Measurements from ENCODE around the gene RCAN2. TPM values are rescaled to one million over a fixed set of nuclear protein-coding genes. Genes with fewer than 3 reads are reported as not detected.

The RCAN2 gene
- total RNA-seq, 1 donor from 2014 or later, result 3.6 TPM

DNA sequence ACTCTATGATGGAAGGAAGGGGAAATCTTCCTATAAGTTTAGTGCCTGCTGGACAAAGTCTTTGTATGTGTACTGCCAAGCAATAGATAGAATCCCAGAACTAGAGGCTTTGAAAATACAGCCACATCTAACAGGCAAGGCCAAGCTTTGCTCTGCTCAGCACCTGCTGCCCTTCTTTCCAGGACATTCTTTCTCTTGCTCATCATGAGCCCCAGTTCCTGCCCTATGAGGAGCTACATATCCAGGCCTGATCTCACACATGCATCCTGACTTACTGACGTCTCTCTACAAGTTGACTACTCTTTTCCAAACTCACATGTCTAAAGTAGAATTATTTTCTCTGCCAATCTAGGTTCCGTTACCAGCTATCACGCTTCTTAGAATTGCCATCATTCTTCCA lies 256.0 kb downstream of the RCAN2 start:
- H3K27ac Mint-ChIP-seq (ENCODE audit: unreplicated experiment), result no peak overlapping the region
- no peak for DNase-seq (ENCODE audit: low read depth, low spot score)
- H3K4me3 Mint-ChIP-seq, result no peak overlapping the region
- no peaks in the 10 kb centered on the region for H3K27me3 Mint-ChIP-seq (ENCODE audit: low read depth)
- no peak for TF ChIP-seq CTCF (conservative IDR thresholded peaks at IDR 0.05)
- peaks cover 5% of the 10 kb centered on the region for H3K9me3 Mint-ChIP-seq
- peaks cover 5% of the 10 kb centered on the region for H3K36me3 Mint-ChIP-seq (ENCODE audit: low read depth)
- no peaks in the 10 kb centered on the region for H3K4me1 Mint-ChIP-seq

DNA sequence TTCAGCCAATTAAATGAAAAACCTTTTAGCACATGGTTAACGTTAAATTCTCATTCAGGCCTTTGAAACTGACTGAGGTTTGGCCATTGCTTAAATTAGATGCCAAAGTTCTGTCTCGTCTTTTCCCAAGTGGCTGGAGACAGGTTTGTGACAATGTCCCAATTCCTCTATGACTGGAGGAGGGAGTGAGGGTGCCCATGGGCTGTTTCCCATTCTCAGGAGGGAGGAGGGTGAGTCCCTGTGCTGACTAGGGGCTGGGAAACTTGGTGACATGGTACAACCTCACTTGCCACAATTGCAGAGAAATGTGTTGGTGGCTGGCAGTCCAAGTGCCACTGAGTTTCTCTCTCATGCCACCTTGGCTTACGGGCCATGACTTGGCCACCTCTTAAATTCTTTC lies 256.5 kb downstream of the RCAN2 start:
- Mint-ChIP-seq H3K27ac (ENCODE audit: unreplicated experiment) (no peak overlapping the region), H3K27me3 (ENCODE audit: low read depth) (no peaks in the 10 kb centered on the region), H3K4me1 (no peaks in the 10 kb centered on the region), H3K4me3 (no peak overlapping the region), H3K36me3 (ENCODE audit: low read depth) (peaks cover 5% of the 10 kb centered on the region), H3K9me3 (peaks cover 5% of the 10 kb centered on the region)
- no peak for TF ChIP-seq CTCF (conservative IDR thresholded peaks at IDR 0.05)
- no peak for DNase-seq (ENCODE audit: low read depth, low spot score)

- peaks cover 6% of the 10 kb centered on the region for H3K36me3 Mint-ChIP-seq (ENCODE audit: low read depth)
- H3K4me3 Mint-ChIP-seq, result no peak overlapping the region
- no peak for DNase-seq (ENCODE audit: low read depth, low spot score)
- no peak overlapping the region for H3K27ac Mint-ChIP-seq (ENCODE audit: unreplicated experiment)
- peaks cover 5% of the 10 kb centered on the region for H3K9me3 Mint-ChIP-seq
- H3K4me1 Mint-ChIP-seq, result no peaks in the 10 kb centered on the region
- TF ChIP-seq CTCF (conservative IDR thresholded peaks at IDR 0.05), result no peak
- peaks cover 3% of the 10 kb centered on the region for H3K27me3 Mint-ChIP-seq (ENCODE audit: low read depth)
Measured at GRCh38 chr6:46234156-46234556, 257.1 kb downstream of the RCAN2 start.

DNA sequence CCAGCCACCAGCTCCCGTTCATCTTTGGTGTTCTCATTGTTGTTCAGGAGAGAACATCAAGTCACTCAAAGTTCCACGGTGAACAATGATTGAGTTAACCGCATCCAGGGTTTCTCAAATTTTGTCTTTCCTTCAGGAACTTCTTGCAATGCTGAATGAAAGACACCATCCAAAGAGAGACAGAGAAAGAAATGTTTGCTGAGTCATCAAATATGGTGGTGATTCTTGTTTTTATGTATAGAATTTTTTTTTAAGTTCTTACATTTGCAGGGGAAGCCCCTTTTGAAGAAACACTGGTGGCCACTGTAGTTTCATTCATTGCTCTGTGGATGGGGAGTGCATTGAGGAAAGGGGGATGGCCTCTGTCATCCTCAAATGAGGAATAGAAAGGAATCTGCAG lies 258.1 kb downstream of the RCAN2 start:
- DNase-seq (ENCODE audit: low read depth, low spot score), result no peak
- H3K27me3 Mint-ChIP-seq (ENCODE audit: low read depth), result peaks cover 4% of the 10 kb centered on the region
- TF ChIP-seq CTCF (conservative IDR thresholded peaks at IDR 0.05), result no peak
- H3K9me3 Mint-ChIP-seq, result peaks cover 7% of the 10 kb centered on the region
- no peak overlapping the region for H3K4me3 Mint-ChIP-seq
- H3K27ac Mint-ChIP-seq (ENCODE audit: unreplicated experiment), result no peak overlapping the region
- H3K36me3 Mint-ChIP-seq (ENCODE audit: low read depth), result peaks cover 7% of the 10 kb centered on the region
- H3K4me1 Mint-ChIP-seq, result no peaks in the 10 kb centered on the region

GRCh38 chr6:46222286-46222685 lies 269.0 kb downstream of the RCAN2 start:
- no peaks in the 10 kb centered on the region for H3K36me3 Mint-ChIP-seq (ENCODE audit: low read depth)
- DNase-seq (ENCODE audit: low read depth, low spot score), result no peak
- H3K27ac Mint-ChIP-seq (ENCODE audit: unreplicated experiment), result no peak overlapping the region
- no peak overlapping the region for H3K4me3 Mint-ChIP-seq
- H3K4me1 Mint-ChIP-seq, result no peaks in the 10 kb centered on the region
- peaks cover 7% of the 10 kb centered on the region for H3K27me3 Mint-ChIP-seq (ENCODE audit: low read depth)
- peaks cover 2% of the 10 kb centered on the region for H3K9me3 Mint-ChIP-seq
- no peak for TF ChIP-seq CTCF (conservative IDR thresholded peaks at IDR 0.05)
